DND-41 (cell line): ENCODE results near the gene SH3RF3.

Source experiments
- EZH2 ChIP-seq: IDR thresholded peaks from 3 replicates; pipeline ENCODE4 v1.6.1; 2012; ENCODE audit warnings: borderline replicate concordance, low read depth, mild to moderate bottlenecking, moderate library complexity, low read length, inconsistent platforms; ENCODE audit not compliant: severe bottlenecking
- TF ChIP-seq, protein P1 (sequence below): IDR thresholded peaks from 2 replicates; pipeline ENCODE4 v1.5.1; 2012; ENCODE audit warnings: borderline replicate concordance, low read length, moderate library complexity, mild to moderate bottlenecking; ENCODE audit not compliant: poor library complexity, severe bottlenecking; ENCODE audit errors: extremely low read depth

GRCh38 chr2:109339519-109339966 is 210.5 kb downstream of the SH3RF3 start:
- TF ChIP-seq, protein P1, sequence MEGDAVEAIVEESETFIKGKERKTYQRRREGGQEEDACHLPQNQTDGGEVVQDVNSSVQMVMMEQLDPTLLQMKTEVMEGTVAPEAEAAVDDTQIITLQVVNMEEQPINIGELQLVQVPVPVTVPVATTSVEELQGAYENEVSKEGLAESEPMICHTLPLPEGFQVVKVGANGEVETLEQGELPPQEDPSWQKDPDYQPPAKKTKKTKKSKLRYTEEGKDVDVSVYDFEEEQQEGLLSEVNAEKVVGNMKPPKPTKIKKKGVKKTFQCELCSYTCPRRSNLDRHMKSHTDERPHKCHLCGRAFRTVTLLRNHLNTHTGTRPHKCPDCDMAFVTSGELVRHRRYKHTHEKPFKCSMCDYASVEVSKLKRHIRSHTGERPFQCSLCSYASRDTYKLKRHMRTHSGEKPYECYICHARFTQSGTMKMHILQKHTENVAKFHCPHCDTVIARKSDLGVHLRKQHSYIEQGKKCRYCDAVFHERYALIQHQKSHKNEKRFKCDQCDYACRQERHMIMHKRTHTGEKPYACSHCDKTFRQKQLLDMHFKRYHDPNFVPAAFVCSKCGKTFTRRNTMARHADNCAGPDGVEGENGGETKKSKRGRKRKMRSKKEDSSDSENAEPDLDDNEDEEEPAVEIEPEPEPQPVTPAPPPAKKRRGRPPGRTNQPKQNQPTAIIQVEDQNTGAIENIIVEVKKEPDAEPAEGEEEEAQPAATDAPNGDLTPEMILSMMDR = no peak
- TF ChIP-seq EZH2 = no peak
